ENCODE results near the gene AMH. TPM values are rescaled to one million over a fixed set of nuclear protein-coding genes. Genes with fewer than 3 reads are reported as not detected.

Gene AMH
- polyA plus RNA-seq, 1 experiment = not detected

DNA sequence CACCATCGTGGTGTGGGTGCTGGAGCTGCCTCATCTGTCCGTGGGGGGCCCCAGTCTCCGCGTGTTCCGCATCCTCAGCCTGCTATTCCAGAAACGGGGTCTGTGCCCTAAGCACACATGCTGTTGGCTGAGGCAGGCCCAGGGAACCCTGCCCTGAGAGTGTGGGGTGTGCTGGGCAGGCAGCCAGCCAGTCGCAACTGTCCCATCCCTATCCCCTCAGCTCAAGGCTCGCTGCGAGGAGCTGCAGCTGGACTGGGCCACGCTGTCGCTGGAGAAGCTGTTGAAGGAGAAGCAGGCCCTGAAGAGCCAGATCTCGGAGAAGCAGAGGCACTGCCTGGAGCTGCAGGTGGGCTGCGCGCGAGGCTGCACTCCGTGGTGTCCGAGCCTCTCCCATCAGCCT, 34.9 kb upstream of the AMH start:
- Histone ChIP-seq H3K27ac (ENCODE audit: low read depth, low read length) (no peak overlapping the region), H3K4me3 (ENCODE audit: low read depth, low read length) (no peak overlapping the region), H3K9me3 (ENCODE audit: control insufficient read depth, insufficient read depth, low read length) (no peaks in the 10 kb centered on the region; the same call in 1 of the 2 replicates), H3K27me3 (ENCODE audit: control insufficient read depth, insufficient read depth, low read length) (no peaks in the 10 kb centered on the region)
- ChIA-PET POLR2A (interaction anchor here (0.6 kb wide), 1 partner anchor 22 kb away, joined by 5 read pairs; no protein-coding TSS in a partner anchor), CTCF (interaction anchor here (1.2 kb wide), 1 partner anchor 58 kb away, joined by 5 read pairs; no protein-coding TSS in a partner anchor)
- DNase-seq (ENCODE audit: low read depth, low spot score) = no peak
- TF ChIP-seq, protein P1, sequence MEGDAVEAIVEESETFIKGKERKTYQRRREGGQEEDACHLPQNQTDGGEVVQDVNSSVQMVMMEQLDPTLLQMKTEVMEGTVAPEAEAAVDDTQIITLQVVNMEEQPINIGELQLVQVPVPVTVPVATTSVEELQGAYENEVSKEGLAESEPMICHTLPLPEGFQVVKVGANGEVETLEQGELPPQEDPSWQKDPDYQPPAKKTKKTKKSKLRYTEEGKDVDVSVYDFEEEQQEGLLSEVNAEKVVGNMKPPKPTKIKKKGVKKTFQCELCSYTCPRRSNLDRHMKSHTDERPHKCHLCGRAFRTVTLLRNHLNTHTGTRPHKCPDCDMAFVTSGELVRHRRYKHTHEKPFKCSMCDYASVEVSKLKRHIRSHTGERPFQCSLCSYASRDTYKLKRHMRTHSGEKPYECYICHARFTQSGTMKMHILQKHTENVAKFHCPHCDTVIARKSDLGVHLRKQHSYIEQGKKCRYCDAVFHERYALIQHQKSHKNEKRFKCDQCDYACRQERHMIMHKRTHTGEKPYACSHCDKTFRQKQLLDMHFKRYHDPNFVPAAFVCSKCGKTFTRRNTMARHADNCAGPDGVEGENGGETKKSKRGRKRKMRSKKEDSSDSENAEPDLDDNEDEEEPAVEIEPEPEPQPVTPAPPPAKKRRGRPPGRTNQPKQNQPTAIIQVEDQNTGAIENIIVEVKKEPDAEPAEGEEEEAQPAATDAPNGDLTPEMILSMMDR (IDR thresholded peaks at IDR 0.05; ENCODE audit: low read depth, low read length) = no peak

DNA sequence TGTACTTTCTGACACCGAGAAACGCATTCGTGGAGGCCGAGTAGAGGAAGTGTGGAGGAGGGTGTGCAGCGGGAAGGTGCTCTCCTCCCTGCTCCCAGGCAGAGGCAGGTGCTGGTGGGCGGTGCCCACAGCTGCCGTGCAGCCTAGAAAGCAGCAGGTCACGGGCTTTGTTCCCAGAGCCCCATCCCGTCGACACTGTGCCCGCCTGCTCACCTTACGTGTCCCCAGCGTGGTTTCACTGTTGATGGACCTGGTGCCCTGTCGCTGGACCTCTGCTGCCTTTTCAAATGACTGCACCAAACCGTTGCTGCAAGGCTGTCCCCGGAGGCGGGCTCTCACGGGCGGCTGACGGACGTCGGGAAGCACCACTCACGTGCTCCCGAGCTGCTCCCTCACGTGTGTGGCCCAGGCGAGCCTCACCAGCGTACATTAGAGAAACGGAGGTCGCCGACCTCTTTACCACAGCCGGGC, 33.8 kb upstream of the AMH start:
- DNase-seq (ENCODE audit: low read depth, low spot score) = no peak

DNA sequence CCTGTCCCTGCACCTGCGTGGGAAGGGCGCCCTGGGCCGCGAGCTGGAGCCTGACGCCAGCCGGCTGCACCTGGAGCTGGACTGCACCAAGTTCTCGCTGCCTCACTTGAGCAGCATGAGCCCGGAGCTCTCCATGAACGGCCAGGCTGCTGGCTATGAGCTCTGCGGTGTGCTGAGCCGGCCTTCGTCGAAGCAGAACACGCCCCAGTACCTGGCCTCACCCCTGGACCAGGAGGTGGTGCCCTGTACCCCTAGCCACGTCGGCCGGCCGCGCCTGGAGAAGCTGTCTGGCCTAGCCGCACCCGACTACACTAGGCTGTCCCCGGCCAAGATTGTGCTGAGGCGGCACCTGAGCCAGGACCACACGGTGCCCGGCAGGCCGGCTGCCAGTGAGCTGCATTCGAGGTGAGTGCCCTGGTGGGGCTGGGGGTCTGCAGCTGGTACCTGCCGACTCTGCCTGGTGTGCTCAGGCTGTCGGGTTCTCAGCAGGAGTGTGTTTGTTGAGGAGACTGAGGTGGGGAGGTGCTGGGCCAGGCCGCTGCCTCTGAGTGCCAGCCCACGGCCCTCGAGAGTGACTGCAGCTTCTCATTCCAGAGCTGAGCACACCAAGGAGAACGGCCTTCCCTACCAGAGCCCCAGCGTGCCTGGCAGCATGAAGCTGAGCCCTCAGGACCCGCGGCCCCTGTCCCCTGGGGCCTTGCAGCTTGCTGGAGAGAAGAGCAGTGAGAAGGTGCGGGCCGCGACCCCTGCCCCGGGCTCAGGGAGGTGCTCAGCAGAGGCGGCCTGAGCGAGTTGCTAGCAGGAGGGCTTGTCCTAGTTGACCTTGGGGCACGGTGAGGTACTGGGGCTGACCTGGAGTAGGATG, 32.5 kb upstream of the AMH start:
- ChIA-PET CTCF (no interaction called here), POLR2A (interaction anchor here (0.5 kb wide), 1 partner anchor 44 kb away, joined by 5 read pairs; no protein-coding TSS in a partner anchor)
- DNase-seq (ENCODE audit: low read depth, low spot score) = no peak
- Histone ChIP-seq H3K4me3 (ENCODE audit: low read depth, low read length) (no peak overlapping the region), H3K27me3 (ENCODE audit: control insufficient read depth, insufficient read depth, low read length) (no peaks in the 10 kb centered on the region), H3K9me3 (ENCODE audit: control insufficient read depth, insufficient read depth, low read length) (no peaks in the 10 kb centered on the region; the same call in 1 of the 2 replicates), H3K27ac (ENCODE audit: low read depth, low read length) (no peak overlapping the region)
- TF ChIP-seq, protein P1 (IDR thresholded peaks at IDR 0.05; ENCODE audit: low read depth, low read length) = no peak

More for the DNA sequence above, 33.8 kb upstream of the AMH start:
- Histone ChIP-seq H3K27ac (ENCODE audit: low read depth, low read length) (no peak overlapping the region), H3K4me3 (ENCODE audit: low read depth, low read length) (no peak overlapping the region), H3K27me3 (ENCODE audit: control insufficient read depth, insufficient read depth, low read length) (no peaks in the 10 kb centered on the region), H3K9me3 (ENCODE audit: control insufficient read depth, insufficient read depth, low read length) (no peaks in the 10 kb centered on the region; the same call in 1 of the 2 replicates)
- CTCF ChIA-PET = interaction anchor here (0.5 to 1.2 kb wide), 2 partner anchors 59 to 284 kb away, joined by 4 to 5 read pairs; no protein-coding TSS in a partner anchor
- TF ChIP-seq, protein P1 (IDR thresholded peaks at IDR 0.05; ENCODE audit: low read depth, low read length) = no peak
- POLR2A ChIA-PET = no interaction called here

DNA sequence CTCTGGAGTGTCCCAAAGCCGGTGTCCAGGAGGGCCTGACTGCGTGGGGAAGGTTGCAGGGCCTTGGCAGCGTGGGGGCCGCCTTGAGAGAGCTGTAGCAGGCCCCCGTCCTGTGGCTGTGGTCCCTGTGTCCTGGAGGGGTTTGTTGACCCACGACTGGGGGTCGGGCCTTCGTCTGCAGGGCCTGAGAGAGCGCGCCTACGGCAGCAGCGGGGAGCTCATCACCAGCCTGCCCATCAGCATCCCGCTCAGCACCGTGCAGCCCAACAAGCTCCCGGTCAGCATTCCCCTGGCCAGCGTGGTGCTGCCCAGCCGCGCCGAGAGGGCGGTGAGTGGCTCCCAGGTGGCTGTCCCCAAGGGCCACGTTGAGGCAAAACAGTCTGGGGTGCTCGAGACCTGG, 31.5 kb upstream of the AMH start:
- DNase-seq (ENCODE audit: low read depth, low spot score) = no peak
- no peaks in the 10 kb centered on the region; the same call in 1 of the 2 replicates for H3K9me3 ChIP-seq (ENCODE audit: control insufficient read depth, insufficient read depth, low read length)
- no peaks in the 10 kb centered on the region for H3K27me3 ChIP-seq (ENCODE audit: control insufficient read depth, insufficient read depth, low read length)
- TF ChIP-seq, protein P1 (IDR thresholded peaks at IDR 0.05; ENCODE audit: low read depth, low read length) = no peak
- POLR2A ChIA-PET = no interaction called here
- no peak overlapping the region for H3K27ac ChIP-seq (ENCODE audit: low read depth, low read length)
- CTCF ChIA-PET = no interaction called here
- no peak overlapping the region for H3K4me3 ChIP-seq (ENCODE audit: low read depth, low read length)

DNA sequence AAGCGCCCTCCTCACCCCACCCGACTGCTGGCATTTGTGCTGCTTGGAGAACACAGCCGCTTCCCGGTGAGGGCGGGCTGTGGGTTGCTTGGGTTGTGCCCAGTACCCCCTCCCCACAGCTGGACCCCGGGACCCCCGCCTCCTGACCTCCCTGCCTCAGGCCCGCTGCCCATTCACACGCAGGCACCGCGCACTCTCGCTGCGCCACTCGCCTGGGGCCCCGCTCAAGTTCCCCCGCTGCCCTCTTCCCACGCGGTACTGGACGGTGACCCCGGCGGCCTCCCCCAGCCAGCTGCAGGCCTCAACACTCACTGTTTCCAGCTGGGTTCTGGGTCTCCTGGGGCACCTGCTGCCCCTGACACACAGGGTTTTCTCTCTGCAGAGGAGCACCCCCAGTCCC, 29.4 kb upstream of the AMH start:
- CTCF ChIA-PET = no interaction called here
- TF ChIP-seq, protein P1 (IDR thresholded peaks at IDR 0.05; ENCODE audit: low read depth, low read length) = no peak

More for the DNA sequence above, 29.4 kb upstream of the AMH start:
- POLR2A ChIA-PET = no interaction called here
- no peaks in the 10 kb centered on the region; the same call in 1 of the 2 replicates for H3K9me3 ChIP-seq (ENCODE audit: control insufficient read depth, insufficient read depth, low read length)
- H3K4me3 ChIP-seq (ENCODE audit: low read depth, low read length) = no peak overlapping the region
- no peak overlapping the region for H3K27ac ChIP-seq (ENCODE audit: low read depth, low read length)
- no peak for DNase-seq (ENCODE audit: low read depth, low spot score)
- no peaks in the 10 kb centered on the region for H3K27me3 ChIP-seq (ENCODE audit: control insufficient read depth, insufficient read depth, low read length)

Measured in AG04450 (cell line).